ENCODE results near the gene CACNA2D3. TPM values are rescaled to one million over a fixed set of nuclear protein-coding genes. Genes with fewer than 3 reads are reported as not detected.

CACNA2D3 gene
- total RNA-seq, 4 donors from 2014 or later = 0.27 to 1.5 (median 0.79) TPM

- intact Hi-C loops (cut with DNase I; ENCODE audit: low total_unique reads) = no loop called here
- no peak overlapping the region for H3K4me3 ChIP-seq (ENCODE audit: low read depth, poor library complexity, severe bottlenecking)
- no peak for DNase-seq (ENCODE audit: low spot score in 2 of 2)
- WGBS, 2 donors = 46 to 51% methylated on average over 6 of the region's 6 CpGs
- no peak for TF ChIP-seq CTCF (IDR thresholded peaks at IDR 0.05)
- TF ChIP-seq POLR2A (IDR thresholded peaks at IDR 0.05) = no peak
These were observed 215.5 kb downstream of the CACNA2D3 start for GRCh38 chr3:54337846-54338245.

- no peak overlapping the region for H3K4me3 ChIP-seq (ENCODE audit: low read depth, poor library complexity, severe bottlenecking)
- WGBS, 2 donors = 40 to 46% methylated on average over 2 of the region's 2 CpGs
- no peak for DNase-seq (ENCODE audit: low spot score in 2 of 2)
- intact Hi-C loops (cut with DNase I; ENCODE audit: low total_unique reads) = no loop called here
- TF ChIP-seq CTCF (IDR thresholded peaks at IDR 0.05) = no peak
- no peak for TF ChIP-seq POLR2A (IDR thresholded peaks at IDR 0.05)
These were observed 217.3 kb downstream of the CACNA2D3 start for GRCh38 chr3:54339608-54340007.

- intact Hi-C loops (cut with DNase I; ENCODE audit: low total_unique reads) = no loop called here
- no peak for DNase-seq (ENCODE audit: low spot score in 2 of 2)
- TF ChIP-seq POLR2A (IDR thresholded peaks at IDR 0.05) (no peak), CTCF (IDR thresholded peaks at IDR 0.05) (no peak)
- 74 to 75% methylated on average over 2 of the region's 2 CpGs for WGBS, 2 donors
- H3K4me3 ChIP-seq (ENCODE audit: low read depth, poor library complexity, severe bottlenecking) = no peak overlapping the region
These were observed 219.5 kb downstream of the CACNA2D3 start for GRCh38 chr3:54341811-54342210.

- H3K4me3 ChIP-seq (ENCODE audit: low read depth, poor library complexity, severe bottlenecking) = no peak overlapping the region
- intact Hi-C loops (cut with DNase I; ENCODE audit: low total_unique reads) = no loop called here
- DNase-seq (ENCODE audit: low spot score in 2 of 2) = no peak
- TF ChIP-seq POLR2A (IDR thresholded peaks at IDR 0.05) (no peak), CTCF (IDR thresholded peaks at IDR 0.05) (no peak)
- WGBS, 2 donors = 28 to 32% methylated on average over 9 of the region's 9 CpGs
These were observed 220.3 kb downstream of the CACNA2D3 start for GRCh38 chr3:54342676-54343075.

- H3K4me3 ChIP-seq (ENCODE audit: low read depth, poor library complexity, severe bottlenecking) = no peak overlapping the region
- intact Hi-C loops (cut with DNase I; ENCODE audit: low total_unique reads) = no loop called here
- DNase-seq (ENCODE audit: low spot score in 2 of 2) = no peak
- TF ChIP-seq CTCF (IDR thresholded peaks at IDR 0.05) (no peak), POLR2A (IDR thresholded peaks at IDR 0.05) (no peak)
- WGBS, 2 donors = 91 to 94% methylated on average over 1 of the region's 1 CpG
These were observed 221.1 kb downstream of the CACNA2D3 start for GRCh38 chr3:54343495-54343894.

- no peak overlapping the region for H3K4me3 ChIP-seq (ENCODE audit: low read depth, poor library complexity, severe bottlenecking)
- intact Hi-C loops (cut with DNase I; ENCODE audit: low total_unique reads) = no loop called here
- no peak for TF ChIP-seq CTCF (IDR thresholded peaks at IDR 0.05)
- no peak for TF ChIP-seq POLR2A (IDR thresholded peaks at IDR 0.05)
- 61 to 63% methylated on average over 8 of the region's 8 CpGs for WGBS, 2 donors
- no peak for DNase-seq (ENCODE audit: low spot score in 2 of 2)
These were observed 222.4 kb downstream of the CACNA2D3 start for GRCh38 chr3:54344601-54345231.

Data from lower leg skin (tissue), 4 donors.